GM20000 (cell line): ENCODE results near the gene UBXN2A.
"Not testable (repeated sequence)": the region's sequence is repeated elsewhere in the genome, so short reads cannot be mapped to it uniquely, and the experiment has no call there.

Experiments
- DNase-seq: peaks from one replicate; pipeline ENCODE4 v3.0.0; 2012; ENCODE audit warnings: low spot score
- TF ChIP-seq, protein P1 (sequence below): IDR thresholded peaks from 2 replicates; pipeline ENCODE4 v1.5.1; 2012; ENCODE audit warnings: mild to moderate bottlenecking, control low read depth; ENCODE audit errors: extremely low read depth, missing control alignments

The UBXN2A gene

GRCh38 chr2:24022324-24022974 lies 82.2 kb downstream of the UBXN2A start:
- TF ChIP-seq, protein P1, sequence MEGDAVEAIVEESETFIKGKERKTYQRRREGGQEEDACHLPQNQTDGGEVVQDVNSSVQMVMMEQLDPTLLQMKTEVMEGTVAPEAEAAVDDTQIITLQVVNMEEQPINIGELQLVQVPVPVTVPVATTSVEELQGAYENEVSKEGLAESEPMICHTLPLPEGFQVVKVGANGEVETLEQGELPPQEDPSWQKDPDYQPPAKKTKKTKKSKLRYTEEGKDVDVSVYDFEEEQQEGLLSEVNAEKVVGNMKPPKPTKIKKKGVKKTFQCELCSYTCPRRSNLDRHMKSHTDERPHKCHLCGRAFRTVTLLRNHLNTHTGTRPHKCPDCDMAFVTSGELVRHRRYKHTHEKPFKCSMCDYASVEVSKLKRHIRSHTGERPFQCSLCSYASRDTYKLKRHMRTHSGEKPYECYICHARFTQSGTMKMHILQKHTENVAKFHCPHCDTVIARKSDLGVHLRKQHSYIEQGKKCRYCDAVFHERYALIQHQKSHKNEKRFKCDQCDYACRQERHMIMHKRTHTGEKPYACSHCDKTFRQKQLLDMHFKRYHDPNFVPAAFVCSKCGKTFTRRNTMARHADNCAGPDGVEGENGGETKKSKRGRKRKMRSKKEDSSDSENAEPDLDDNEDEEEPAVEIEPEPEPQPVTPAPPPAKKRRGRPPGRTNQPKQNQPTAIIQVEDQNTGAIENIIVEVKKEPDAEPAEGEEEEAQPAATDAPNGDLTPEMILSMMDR, result no peak
- DNase-seq, result no peak

DNA sequence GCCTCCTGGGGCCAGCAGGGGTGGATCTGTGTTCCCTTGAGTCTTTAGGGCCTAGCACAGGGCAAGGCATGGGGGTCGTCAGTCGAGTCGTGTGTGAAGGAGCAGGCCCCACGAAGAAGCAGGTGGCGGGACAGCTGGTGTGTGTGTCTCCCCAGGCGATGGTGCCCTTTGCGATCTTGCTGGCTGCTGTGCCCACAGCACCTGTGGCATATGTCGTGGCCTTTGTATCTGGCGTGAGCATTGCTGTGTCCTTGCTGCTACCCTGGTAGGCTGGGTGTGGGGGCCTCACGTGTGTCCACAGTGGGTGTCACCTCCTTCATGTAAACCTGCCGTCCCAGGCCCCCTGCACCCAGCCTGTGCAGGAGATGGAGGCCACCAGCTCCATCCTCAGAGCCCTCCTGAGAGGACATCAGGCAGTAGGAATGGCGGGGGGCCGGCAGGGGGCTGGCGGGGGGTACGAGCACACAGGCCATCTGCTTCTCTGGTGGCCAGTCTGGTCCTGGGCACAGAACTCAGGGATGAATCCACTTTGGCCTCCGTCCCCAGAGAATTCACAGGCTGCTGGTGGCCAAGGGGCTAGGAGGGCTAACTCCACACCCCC lies 82.8 kb downstream of the UBXN2A start:
- DNase-seq, result no peak
- TF ChIP-seq, protein P1, result no peak

- no peak for DNase-seq
- TF ChIP-seq, protein P1, result no peak
Measured at GRCh38 chr2:24024018-24024417, 83.8 kb downstream of the UBXN2A start.

GRCh38 chr2:24024996-24025663 lies 84.9 kb downstream of the UBXN2A start:
- no peak for DNase-seq
- TF ChIP-seq, protein P1, result no peak

DNA sequence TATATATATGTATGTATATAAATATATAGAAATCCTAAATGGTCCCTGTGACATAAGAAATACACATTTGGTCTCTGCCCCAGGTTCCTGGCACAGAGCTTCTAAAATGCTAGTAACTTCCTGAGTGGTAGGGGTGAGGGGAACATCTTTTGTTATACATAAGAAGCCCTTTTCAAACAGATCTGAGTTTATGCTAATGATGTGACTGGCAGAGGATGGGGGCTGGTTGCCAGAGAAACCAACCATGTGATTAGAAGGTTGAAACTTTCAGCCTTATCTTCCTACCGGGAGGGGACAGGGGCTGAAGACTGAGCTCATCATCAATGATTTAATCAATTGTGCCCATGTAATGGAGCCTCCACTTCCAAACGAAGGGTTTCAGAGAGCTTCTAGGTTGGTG lies 86.0 kb downstream of the UBXN2A start:
- DNase-seq, result no peak
- TF ChIP-seq, protein P1, result no peak

DNA sequence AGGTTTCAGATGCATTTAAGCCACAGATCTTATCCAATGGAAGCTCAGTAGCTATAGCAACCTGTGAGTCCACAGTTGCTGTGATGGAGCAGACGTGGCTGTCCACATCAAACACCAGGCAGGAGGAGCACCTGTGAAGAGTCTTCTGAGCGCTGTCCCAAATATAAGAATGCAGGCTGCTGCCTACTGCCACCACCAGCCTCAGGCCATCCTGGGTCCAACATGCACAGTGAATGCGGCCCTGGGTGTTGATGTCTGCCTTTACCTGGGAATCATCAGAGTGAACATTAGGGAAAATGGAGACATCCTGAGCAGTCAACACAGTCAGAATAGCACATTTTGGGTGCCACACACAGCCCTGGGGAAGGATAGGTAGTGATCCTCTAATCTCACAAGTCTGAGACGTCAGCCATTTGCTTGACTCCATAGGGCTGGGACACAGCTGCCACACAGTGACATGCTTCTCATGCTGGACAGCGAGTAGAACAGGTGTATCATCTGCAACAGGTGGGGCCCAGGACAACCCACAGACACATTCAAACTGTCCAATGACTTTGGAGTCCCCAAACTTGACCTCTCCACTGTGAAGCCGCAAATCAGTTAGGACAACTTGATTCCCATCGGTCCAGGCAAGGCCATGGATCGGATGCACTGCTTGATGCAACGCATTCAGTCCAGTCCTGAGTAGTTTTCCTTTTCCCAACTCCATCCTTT lies 98.7 kb downstream of the UBXN2A start:
- no peak for DNase-seq
- TF ChIP-seq, protein P1, result no peak

DNA sequence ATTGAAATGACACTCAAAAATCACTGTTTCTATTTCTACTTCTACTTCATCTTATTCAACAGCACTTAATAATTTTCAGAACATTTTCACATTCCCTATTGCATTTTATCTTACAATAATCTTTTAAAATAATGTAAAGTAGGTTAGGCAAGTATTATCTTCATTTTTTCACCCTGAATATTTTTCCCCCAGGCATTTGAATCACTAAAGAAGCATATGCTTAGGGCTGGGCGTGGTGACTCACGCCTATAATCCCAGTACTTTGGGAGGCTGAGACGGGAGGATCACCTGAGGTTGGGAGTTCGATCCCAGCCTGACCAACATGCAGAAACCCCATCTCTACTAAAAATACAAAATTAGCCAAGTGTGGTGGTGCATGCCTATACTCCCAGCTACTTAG lies 100.2 kb downstream of the UBXN2A start:
- no peak for DNase-seq
- TF ChIP-seq, protein P1, result no peak

- not testable (repeated sequence) for DNase-seq
Measured at GRCh38 chr2:24043133-24043532, 102.9 kb downstream of the UBXN2A start.
